ENCODE results near the gene GPBAR1.

The GPBAR1 gene

DNA sequence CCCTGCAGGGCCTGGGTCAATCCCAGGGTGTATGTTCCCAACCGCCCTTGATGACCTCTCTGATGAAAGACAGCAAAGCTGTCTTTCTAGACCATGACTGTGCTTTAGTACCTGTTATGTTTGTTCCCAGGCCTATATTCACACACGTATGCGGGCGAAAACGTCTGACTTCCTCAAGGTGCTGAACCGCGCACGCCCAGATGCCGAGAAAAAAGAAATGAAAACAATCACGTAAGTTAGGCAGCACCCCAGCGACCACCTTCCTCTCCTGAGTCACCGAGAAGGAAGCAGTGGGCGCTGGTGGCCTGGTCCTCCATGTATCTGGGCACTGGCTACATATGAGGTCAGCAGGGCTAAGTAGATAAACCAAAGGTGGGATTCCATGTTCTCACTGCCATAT lies 11.1 kb upstream of the GPBAR1 start:
- H3K9ac ChIP-seq (ENCODE audit: low read depth, low read length), result no peak overlapping the region
- H3K9me3 ChIP-seq (ENCODE audit: control insufficient read depth, insufficient read depth, low read length), result no peaks in the 10 kb centered on the region
- no peaks in the 10 kb centered on the region for H3K27me3 ChIP-seq (ENCODE audit: control insufficient read depth, insufficient read depth, low read length)
- no peaks in the 10 kb centered on the region for H3K4me1 ChIP-seq (ENCODE audit: control insufficient read depth, insufficient read depth, low read length)
- peaks cover 76% of the 10 kb centered on the region for H3K36me3 ChIP-seq (ENCODE audit: control insufficient read depth, insufficient read depth, low read length)
- no peak overlapping the region for H3K4me3 ChIP-seq (ENCODE audit: low read depth, low read length)

DNA sequence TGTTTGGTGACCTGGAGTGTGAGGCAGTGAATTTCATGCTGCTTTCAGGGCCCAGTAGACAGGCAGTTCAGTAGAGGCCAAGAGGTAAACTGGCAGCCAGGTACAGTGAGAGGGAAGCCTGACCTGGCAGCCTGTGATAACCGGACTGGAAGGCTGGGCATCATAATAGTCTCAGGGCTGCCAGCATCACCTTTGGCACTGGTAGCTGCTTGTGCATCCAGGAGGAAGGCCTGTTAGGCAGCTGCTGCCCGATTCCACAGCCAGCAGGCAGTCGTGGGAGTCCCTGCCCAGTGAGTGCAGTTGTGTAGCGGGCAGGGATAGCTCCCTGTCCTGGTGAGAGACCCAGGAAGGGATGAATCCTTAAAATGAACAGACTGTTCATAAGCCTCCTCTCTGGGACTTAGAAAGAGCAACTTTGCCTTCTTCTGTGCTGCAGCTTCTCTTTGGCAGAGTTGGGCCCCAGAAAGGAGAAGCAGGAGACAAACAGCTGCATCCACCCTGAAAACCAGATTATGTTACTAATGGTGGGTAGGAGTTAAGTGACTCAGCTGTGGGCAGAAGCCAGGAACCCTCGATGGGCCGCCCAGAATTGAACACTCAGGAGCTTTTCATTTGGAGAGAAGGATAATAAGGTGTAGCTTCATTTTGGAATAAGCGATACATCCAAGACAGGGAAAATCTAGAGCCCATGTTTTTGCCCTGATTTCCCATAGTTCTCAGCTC lies 8.1 kb upstream of the GPBAR1 start:
- H3K9ac ChIP-seq (ENCODE audit: low read depth, low read length), result no peak overlapping the region
- no peaks in the 10 kb centered on the region for H3K27me3 ChIP-seq (ENCODE audit: control insufficient read depth, insufficient read depth, low read length)
- no peaks in the 10 kb centered on the region for H3K9me3 ChIP-seq (ENCODE audit: control insufficient read depth, insufficient read depth, low read length)
- no peak overlapping the region for H3K4me3 ChIP-seq (ENCODE audit: low read depth, low read length)
- peaks cover 58% of the 10 kb centered on the region for H3K36me3 ChIP-seq (ENCODE audit: control insufficient read depth, insufficient read depth, low read length)
- no peaks in the 10 kb centered on the region for H3K4me1 ChIP-seq (ENCODE audit: control insufficient read depth, insufficient read depth, low read length)

DNA sequence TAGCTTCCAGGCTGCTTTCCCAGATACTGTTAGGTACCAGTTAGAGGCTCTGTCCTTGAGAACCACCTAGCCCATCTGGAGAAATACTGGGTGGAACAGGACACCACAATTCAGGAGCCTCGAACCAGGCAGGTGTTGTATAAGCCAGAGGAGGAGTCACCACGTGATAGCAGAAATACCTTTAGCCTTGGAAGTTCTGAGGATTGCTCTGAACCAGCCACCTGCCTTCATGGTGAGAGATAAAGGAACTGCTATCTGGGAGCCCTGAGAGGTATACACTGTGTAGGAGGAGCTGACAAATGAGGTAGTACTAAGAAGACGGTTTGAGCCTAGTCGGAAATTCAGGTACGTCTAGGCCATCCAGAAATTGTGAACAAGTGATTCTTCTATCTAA lies 7.6 kb upstream of the GPBAR1 start:
- H3K9ac ChIP-seq (ENCODE audit: low read depth, low read length), result no peak overlapping the region
- H3K4me3 ChIP-seq (ENCODE audit: low read depth, low read length), result no peak overlapping the region
- H3K4me1 ChIP-seq (ENCODE audit: control insufficient read depth, insufficient read depth, low read length), result no peaks in the 10 kb centered on the region
- H3K27me3 ChIP-seq (ENCODE audit: control insufficient read depth, insufficient read depth, low read length), result no peaks in the 10 kb centered on the region
- H3K36me3 ChIP-seq (ENCODE audit: control insufficient read depth, insufficient read depth, low read length), result peaks cover 52% of the 10 kb centered on the region
- no peaks in the 10 kb centered on the region for H3K9me3 ChIP-seq (ENCODE audit: control insufficient read depth, insufficient read depth, low read length)

DNA sequence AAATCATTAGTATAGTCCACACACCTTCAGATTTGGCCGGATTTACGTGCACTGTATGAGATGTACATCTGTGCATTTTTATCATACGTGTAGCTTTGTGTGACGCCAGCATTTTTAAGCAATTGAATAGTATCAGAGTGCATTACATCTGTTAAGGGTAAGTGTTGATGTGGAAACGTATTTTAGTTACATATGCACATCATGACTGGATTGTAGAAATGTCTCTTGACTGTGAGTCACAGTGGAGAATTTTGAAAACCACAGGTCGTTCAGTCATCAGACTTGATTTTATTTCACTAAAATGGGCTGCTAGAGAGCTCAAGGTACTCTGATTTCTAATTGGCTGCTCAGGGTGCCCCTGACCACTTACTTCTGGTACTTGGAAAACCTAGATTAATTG lies 5.4 kb upstream of the GPBAR1 start:
- H3K36me3 ChIP-seq (ENCODE audit: control insufficient read depth, insufficient read depth, low read length), result peaks cover 33% of the 10 kb centered on the region
- no peaks in the 10 kb centered on the region for H3K27me3 ChIP-seq (ENCODE audit: control insufficient read depth, insufficient read depth, low read length)
- H3K9ac ChIP-seq (ENCODE audit: low read depth, low read length), result no peak overlapping the region
- H3K4me3 ChIP-seq (ENCODE audit: low read depth, low read length), result no peak overlapping the region
- H3K4me1 ChIP-seq (ENCODE audit: control insufficient read depth, insufficient read depth, low read length), result peaks cover 3% of the 10 kb centered on the region
- H3K9me3 ChIP-seq (ENCODE audit: control insufficient read depth, insufficient read depth, low read length), result no peaks in the 10 kb centered on the region

DNA sequence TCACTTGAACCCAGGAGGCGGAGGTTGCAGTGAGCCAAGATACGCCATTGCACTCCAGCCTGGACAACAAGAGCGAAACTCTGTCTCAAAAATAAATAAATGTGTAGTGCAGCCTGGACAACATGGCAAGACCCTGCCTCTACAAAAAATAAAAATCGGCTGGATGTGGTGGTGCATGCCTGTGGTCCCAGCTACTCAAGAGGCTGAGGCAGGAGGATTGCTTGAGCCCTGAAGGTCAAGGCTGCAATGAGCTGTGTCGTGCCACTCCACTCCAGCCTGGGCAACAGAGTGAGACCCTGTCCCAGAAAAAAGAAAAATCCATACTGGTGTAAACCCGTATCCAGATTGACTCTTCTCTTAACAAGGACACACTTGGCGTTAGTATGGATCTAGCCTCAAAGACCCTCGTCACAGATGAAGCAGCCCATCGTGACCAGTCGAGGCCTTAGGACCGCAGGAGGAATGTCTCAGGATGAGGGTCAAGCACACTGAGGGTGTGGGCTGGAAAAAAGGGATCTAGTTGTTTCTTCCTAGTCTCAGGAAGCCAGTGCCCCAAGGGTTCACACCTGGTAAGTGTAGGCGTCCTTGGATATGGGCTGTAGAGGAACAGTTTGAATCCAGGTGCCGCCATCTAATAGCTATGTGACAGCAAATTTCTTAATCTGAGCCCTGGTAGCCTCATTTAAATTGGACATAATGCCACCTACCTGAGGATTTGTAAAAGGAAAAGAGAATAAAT lies 4.0 kb upstream of the GPBAR1 start:
- Histone ChIP-seq H3K36me3 (ENCODE audit: control insufficient read depth, insufficient read depth, low read length) (peaks cover 20% of the 10 kb centered on the region), H3K9me3 (ENCODE audit: control insufficient read depth, insufficient read depth, low read length) (no peaks in the 10 kb centered on the region), H3K4me3 (ENCODE audit: low read depth, low read length) (no peak overlapping the region), H3K9ac (ENCODE audit: low read depth, low read length) (no peak overlapping the region), H3K27me3 (ENCODE audit: control insufficient read depth, insufficient read depth, low read length) (no peaks in the 10 kb centered on the region), H3K4me1 (ENCODE audit: control insufficient read depth, insufficient read depth, low read length) (peaks cover 11% of the 10 kb centered on the region)

DNA sequence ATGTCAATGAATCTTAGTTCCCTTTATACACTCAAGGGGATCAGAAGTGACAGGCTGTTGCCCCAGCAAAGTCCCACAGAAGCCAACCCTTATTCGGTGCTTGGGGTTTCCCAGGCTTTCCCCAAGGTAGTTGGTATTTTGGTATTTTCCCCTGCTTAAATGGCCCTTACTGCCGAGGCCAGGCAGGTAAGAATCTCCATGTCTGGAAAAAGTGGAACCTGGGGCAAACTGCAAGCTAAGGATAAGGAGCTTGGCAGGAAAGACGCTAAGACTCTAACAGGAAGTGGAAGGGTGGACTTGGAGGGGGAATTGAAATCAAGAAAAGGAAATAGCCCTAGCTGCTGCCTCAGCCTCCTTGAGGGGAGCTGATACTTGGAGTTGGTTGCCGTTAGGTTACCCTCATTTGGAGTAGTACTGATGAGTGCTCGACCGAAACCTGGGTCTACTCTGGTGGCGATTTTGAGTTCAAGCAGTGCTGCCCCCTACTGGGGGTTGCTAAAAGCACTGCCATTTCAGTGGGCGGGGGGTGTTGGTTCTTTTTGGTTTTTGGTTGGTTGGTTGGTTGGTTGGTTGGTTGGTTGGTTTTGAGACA lies 3.3 kb upstream of the GPBAR1 start:
- H3K4me3 ChIP-seq (ENCODE audit: low read depth, low read length), result no peak overlapping the region
- H3K4me1 ChIP-seq (ENCODE audit: control insufficient read depth, insufficient read depth, low read length), result peaks cover 11% of the 10 kb centered on the region
- no peaks in the 10 kb centered on the region for H3K27me3 ChIP-seq (ENCODE audit: control insufficient read depth, insufficient read depth, low read length)
- H3K9ac ChIP-seq (ENCODE audit: low read depth, low read length), result no peak overlapping the region
- H3K36me3 ChIP-seq (ENCODE audit: control insufficient read depth, insufficient read depth, low read length), result peaks cover 15% of the 10 kb centered on the region
- H3K9me3 ChIP-seq (ENCODE audit: control insufficient read depth, insufficient read depth, low read length), result no peaks in the 10 kb centered on the region

DNA sequence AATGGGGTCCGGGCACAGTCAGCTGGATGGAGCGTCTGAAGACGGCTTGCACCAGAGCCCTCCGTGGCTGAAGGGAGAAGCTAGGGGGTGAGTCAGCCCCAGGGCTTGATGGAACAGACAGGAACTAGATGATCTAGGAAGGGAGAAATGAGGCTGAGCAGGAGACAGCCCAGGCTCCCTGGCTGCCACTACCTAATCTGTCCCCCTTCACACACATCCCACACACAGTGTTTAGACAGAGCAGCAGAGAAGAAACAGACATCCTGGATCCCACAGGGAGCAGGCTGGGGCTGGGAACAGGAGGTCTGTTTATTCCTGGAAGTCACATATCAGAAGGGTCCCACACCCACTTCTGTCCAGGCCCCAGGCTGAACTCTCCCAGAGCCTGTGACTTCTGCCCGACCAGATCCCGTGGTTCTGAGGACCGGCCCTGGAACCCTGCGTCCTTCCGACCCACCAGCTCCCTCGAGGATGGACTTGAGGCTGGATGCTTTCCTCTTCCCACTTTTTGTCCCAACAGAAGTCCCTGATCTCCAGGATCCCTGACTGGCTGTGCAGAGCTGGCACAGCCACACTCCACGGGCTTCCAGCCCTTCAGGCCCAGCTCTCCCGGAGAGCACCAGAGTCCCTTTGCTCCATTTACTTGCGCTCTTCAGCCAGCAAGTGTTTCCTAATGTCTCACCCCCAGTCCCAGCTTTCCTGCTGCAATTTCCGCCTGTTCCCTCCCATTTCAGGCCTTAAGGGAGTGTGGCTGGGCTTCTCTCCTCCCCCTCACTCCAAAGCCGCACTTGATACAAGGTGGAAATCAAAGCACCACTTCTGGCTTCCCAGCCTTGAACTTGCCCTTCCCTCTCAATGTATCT lies 1.5 kb upstream of the GPBAR1 start:
- no peaks in the 10 kb centered on the region for H3K9me3 ChIP-seq (ENCODE audit: control insufficient read depth, insufficient read depth, low read length)
- no peaks in the 10 kb centered on the region for H3K27me3 ChIP-seq (ENCODE audit: control insufficient read depth, insufficient read depth, low read length)
- H3K4me3 ChIP-seq (ENCODE audit: low read depth, low read length), result no peak overlapping the region
- H3K9ac ChIP-seq (ENCODE audit: low read depth, low read length), result peak overlapping the region; percentile 16
- H3K4me1 ChIP-seq (ENCODE audit: control insufficient read depth, insufficient read depth, low read length), result peaks cover 11% of the 10 kb centered on the region
- peaks cover 8% of the 10 kb centered on the region for H3K36me3 ChIP-seq (ENCODE audit: control insufficient read depth, insufficient read depth, low read length)

DNA sequence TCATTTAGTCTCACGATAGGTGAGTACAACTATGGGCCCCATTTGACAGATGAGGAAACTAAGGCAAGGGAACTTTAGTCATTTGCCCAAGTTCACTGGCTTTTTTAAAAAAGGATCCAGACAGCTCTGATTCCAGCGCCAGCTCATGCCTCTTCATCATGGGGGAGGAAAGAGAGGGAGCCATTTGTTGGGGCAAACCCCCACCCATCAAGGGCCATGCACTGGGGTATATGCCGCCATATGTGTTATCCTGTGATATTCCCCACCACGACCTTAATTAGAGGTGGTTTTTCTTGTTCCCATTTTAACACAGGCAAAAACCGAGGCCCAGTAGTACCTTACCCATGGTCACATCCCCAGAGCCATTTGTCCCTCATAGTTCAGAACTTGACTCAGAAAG lies 649 bp upstream of the GPBAR1 start:
- Histone ChIP-seq H3K9me3 (ENCODE audit: control insufficient read depth, insufficient read depth, low read length) (no peaks in the 10 kb centered on the region), H3K36me3 (ENCODE audit: control insufficient read depth, insufficient read depth, low read length) (peaks cover 13% of the 10 kb centered on the region), H3K27me3 (ENCODE audit: control insufficient read depth, insufficient read depth, low read length) (no peaks in the 10 kb centered on the region), H3K4me1 (ENCODE audit: control insufficient read depth, insufficient read depth, low read length) (peaks cover 11% of the 10 kb centered on the region), H3K4me3 (ENCODE audit: low read depth, low read length) (no peak overlapping the region), H3K9ac (ENCODE audit: low read depth, low read length) (no peak overlapping the region)

DNA sequence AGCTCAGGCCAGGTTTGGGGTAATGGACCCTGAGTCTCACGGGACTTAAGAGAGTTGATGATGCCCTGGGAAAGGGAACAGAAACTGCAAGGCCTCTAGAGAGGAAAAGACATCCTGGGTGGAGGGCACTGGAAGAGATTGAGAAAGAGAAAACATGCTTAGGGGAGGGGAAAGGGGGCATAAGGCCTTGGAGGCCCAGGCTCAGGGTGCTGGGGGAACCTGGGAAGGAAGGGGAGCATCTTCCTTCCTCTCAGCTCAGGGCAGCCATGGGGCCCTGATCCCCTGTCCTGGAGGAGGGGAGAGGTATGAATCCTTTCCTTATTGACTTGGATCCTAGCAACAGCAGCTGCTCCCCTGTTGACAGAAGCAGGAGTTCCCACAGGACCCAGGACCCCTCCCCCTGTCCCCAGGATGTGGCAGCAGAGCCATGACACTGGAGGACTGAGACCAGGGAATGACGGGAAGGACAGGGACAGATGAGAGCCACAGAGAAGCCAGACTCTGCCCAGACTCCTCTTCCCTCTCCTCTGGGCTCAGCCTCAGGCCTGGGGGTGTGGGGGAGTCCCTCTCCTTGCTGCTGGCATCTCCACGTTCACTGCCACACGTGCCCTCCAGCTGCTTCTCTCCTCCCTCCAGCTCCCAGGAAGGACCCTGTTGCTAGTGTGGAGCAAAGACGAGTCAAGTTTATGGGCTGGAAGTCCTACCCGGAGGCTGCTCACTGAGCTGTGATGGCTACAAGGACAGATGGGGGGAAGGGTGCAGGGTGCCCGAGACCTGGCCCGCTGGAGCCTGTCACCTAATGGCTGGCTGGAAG lies 815 bp downstream of the GPBAR1 start:
- Histone ChIP-seq H3K9me3 (ENCODE audit: control insufficient read depth, insufficient read depth, low read length) (no peaks in the 10 kb centered on the region), H3K27me3 (ENCODE audit: control insufficient read depth, insufficient read depth, low read length) (no peaks in the 10 kb centered on the region), H3K4me3 (ENCODE audit: low read depth, low read length) (no peak overlapping the region), H3K4me1 (ENCODE audit: control insufficient read depth, insufficient read depth, low read length) (peaks cover 11% of the 10 kb centered on the region), H3K36me3 (ENCODE audit: control insufficient read depth, insufficient read depth, low read length) (peaks cover 24% of the 10 kb centered on the region), H3K9ac (ENCODE audit: low read depth, low read length) (no peak overlapping the region)

DNA sequence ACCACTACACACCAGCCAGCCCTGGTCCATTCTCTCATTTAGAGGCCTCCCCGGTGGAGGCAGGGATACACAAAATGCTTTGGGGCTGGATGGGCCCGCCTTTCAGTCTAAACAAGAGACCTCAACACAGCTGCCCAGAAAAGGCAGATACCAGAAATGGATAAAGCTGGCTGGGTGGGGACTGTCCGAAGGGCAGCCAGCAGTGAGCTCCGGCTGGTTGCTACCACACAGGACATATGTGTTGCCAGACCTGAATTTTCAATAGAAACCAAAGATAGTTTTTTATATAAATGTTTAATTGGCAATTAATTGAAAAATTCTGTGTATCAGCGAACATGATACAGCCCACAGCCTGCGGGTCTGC lies 1.4 kb downstream of the GPBAR1 start:
- Histone ChIP-seq H3K27me3 (ENCODE audit: control insufficient read depth, insufficient read depth, low read length) (no peaks in the 10 kb centered on the region), H3K9me3 (ENCODE audit: control insufficient read depth, insufficient read depth, low read length) (no peaks in the 10 kb centered on the region), H3K9ac (ENCODE audit: low read depth, low read length) (no peak overlapping the region), H3K36me3 (ENCODE audit: control insufficient read depth, insufficient read depth, low read length) (peaks cover 28% of the 10 kb centered on the region), H3K4me1 (ENCODE audit: control insufficient read depth, insufficient read depth, low read length) (peaks cover 11% of the 10 kb centered on the region), H3K4me3 (ENCODE audit: low read depth, low read length) (no peak overlapping the region)
